Measurements from ENCODE around the gene RANBP10. TPM values are rescaled to one million over a fixed set of nuclear protein-coding genes. Genes with fewer than 3 reads are reported as not detected.
A peak's percentile ranks its signal among the peaks of the same experiment; 100 is the strongest.

The RANBP10 gene
- 1 to 10 TPM; 6.0 to 9.8 (median 8.3) TPM for total RNA-seq

GRCh38 chr16:67806428-67807147 is at the start of gene RANBP10, which contains the start of gene TSNAXIP1:
Gene RANBP10 (minus strand): TSS chr16:67806560. CDS start chr16:67806536, 24 bp downstream.
Gene TSNAXIP1 (plus strand): TSS chr16:67806889. CDS start chr16:67807150, 261 bp downstream.
- peak; percentile 100 for ATAC-seq (ENCODE audit: low FRiP score)

GRCh38 chr16:67855789-67856188 is 49.4 kb upstream of the RANBP10 start:
- no peak for TF ChIP-seq CTCF (IDR thresholded peaks at IDR 0.05)
- no peak for DNase-seq (ENCODE audit: low spot score)
- ATAC-seq (ENCODE audit: low FRiP score): no peak

More at GRCh38 chr16:67806428-67807147, at the start of gene RANBP10, which contains the start of gene TSNAXIP1:
- TF ChIP-seq CTCF (IDR thresholded peaks at IDR 0.05): no peak
- DNase-seq (ENCODE audit: low spot score): peak; percentile 80

GRCh38 chr16:67853670-67854069 is 47.3 kb upstream of the RANBP10 start:
- no peak for TF ChIP-seq CTCF (IDR thresholded peaks at IDR 0.05)
- DNase-seq (ENCODE audit: low spot score) (no peak), ATAC-seq (ENCODE audit: low FRiP score) (no peak)

DNA sequence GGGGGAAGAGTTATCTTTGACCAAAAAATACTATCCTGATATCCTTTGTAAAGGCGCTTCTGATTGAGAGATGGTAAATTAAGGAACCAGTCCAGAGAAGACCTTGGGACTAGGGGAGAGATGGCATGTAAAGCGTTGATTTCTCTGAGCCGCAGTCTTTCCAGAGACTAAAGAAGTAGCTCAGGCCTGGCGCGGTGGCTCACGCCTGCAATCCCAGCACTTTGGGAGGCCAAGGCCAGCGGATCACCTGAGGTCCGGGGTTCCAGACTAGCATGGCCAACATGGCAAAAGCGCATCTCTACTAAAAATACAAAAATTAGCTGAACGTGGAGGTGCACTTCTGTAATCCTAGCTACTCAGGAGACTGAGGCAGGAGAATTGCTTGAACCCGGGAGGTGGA is 41.8 kb upstream of the RANBP10 start:
- TF ChIP-seq CTCF (IDR thresholded peaks at IDR 0.05): no peak
- ATAC-seq (ENCODE audit: low FRiP score) (no peak), DNase-seq (ENCODE audit: low spot score) (no peak)

DNA sequence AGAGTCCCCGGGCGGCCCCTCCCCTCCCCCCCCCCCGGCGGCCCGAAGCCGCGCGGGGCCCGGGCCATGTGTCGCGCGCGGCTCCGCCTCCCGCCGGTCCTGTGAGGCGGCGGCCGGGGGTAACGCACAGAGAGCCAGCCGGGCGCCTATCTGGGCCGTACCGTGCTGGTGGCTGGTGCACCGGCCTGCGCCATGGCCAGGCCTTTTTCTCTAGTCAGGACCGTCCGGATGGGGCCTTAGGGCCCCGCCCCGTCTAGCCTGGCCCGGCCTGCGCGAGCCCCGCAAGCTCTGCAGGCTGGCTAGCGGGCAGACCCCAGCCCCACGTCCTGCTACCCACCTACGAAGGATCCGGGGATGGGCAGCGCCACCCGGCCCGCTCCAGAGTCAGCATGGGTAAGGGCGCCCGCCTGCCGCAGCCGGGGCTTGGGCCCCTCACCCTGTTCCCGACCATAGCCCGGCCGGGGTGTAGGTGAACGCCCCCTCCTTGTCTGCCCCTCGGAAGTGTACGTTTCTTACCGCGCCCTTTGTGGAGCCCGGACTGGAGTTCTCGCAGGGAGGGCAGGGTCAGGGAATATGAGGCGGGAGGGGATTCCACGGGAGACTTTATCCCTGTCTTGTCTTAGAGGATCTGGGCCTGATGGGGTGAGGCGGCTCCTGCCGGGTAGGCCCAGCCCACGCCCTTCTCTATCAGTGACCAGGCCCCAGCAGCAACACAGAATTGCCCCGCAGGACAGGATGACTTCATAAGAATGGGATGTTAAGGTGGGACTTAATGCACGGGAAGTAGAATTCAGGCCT is 40.9 kb upstream of the RANBP10 start, which contains the start of gene CENPT:
Gene CENPT (minus strand): TSS at position 630 of the 798 bp plus-strand sequence. CDS start 13,834 bp downstream, outside the sequence.
- TF ChIP-seq CTCF (IDR thresholded peaks at IDR 0.05): no peak
- peak; percentile 36 for ATAC-seq (ENCODE audit: low FRiP score)
- no peak for DNase-seq (ENCODE audit: low spot score)

DNA sequence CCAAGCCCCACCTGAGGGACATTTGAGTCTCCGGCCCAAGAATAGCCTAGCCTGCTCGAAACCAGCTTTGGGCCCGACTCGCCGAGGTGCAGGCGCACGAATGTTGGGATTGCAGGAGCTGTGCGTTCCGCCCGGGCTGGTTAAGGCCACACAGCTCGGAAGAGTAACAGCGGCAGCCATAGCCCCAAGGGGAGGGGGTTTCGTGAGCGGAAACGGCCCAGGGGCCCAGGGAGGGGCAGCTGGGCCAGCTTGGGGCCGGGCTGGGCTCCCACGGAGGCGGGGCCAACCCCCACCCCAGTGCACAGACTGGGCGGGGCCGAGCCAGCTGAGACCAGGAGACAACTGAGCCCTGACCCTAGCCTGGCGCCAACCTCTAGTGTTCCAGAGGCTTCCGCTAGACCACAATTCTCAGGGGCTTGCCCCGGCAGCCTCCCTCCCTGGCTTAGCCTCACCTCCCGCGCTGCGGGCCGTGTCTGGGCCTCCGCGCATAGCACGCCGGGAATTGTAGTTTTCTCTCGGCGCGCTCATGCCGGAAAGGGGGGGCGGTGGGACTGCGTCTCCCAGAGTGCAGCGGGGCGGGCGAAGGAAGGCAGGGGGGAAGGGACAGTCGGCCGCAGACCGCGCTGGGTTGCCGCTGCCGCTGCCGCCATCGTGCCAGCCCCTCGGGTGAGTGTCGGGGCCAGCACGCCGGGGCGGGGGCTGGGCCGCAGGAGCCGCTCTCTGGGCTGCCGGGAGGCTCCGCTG is 40.1 kb upstream of the RANBP10 start, which contains the start of gene NUTF2:
Gene NUTF2 (plus strand): TSS at position 614 of the 744 bp plus-strand sequence. CDS start 18,198 bp downstream, outside the sequence.
- no peak for TF ChIP-seq CTCF (IDR thresholded peaks at IDR 0.05)
- ATAC-seq (ENCODE audit: low FRiP score): peak; percentile 83
- DNase-seq (ENCODE audit: low spot score): peak; percentile 88

All from omental fat pad (tissue), 4 donors.